Panc1 (cell line): ENCODE measurements around the gene TBC1D32. TPM values are rescaled to one million over a fixed set of nuclear protein-coding genes. Genes with fewer than 3 reads are reported as not detected.

Experiments
- ATAC-seq: fragments of 200-7000 bp; cut with Tn5 transposase; 2 replicates; pipeline ENCODE4 v1.9.1; 2020; ENCODE audit warnings: mild to moderate bottlenecking, moderate library complexity
- BruUV-seq: library from RNA; stranded (reverse); fragments of 400-500 nt; replicated peaks from 2 replicates; lab custom pipeline; 2021; lab: Mats Ljungman, UMichigan
- CTCF ChIA-PET: fragments of 300-600 bp; sonication (Branson Sonifier 250); formaldehyde crosslinking; loops from one replicate; lab custom pipeline; 2022; ENCODE audit warnings: antibody characterized with exemption; lab: Charles Lee
- POLR2A ChIA-PET: fragments of 300-600 bp; sonication (Branson Sonifier 250); formaldehyde crosslinking; loops from one replicate; lab custom pipeline; 2022; ENCODE audit warnings: antibody characterized with exemption; lab: Charles Lee
- DNase-seq: peaks from one replicate; pipeline ENCODE4 v3.0.0-alpha.2; 2010; ENCODE audit warnings: low read depth, low spot score
- H3K27ac ChIP-seq: 2 replicates; pipeline ENCODE4 v1.5.1; 2011; ENCODE audit warnings: mild to moderate bottlenecking, low read length, inconsistent platforms
- H3K27me3 ChIP-seq: fragments of 200-500 bp; sonication (Bioruptor generic); 2 replicates; pipeline ENCODE4 v1.6.0; 2014; ENCODE audit warnings: low read length, inconsistent platforms; ENCODE audit not compliant: control insufficient read depth, insufficient read depth
- H3K36me3 ChIP-seq: fragments of 200-500 bp; sonication (Bioruptor generic); 2 replicates; pipeline ENCODE4 v1.5.1; 2014; ENCODE audit warnings: inconsistent platforms, mild to moderate bottlenecking, low read length, moderate library complexity; ENCODE audit not compliant: control insufficient read depth, insufficient read depth
- H3K4me1 ChIP-seq: 2 replicates; pipeline ENCODE4 v1.5.1; 2011; ENCODE audit warnings: inconsistent platforms, mild to moderate bottlenecking, low read length, moderate library complexity; ENCODE audit not compliant: control insufficient read depth, insufficient read depth
- H3K4me3 ChIP-seq, 2 experiments: 2 replicates each; pipeline ENCODE4 v1.5.1; 2011 to 2012; ENCODE audit warnings: low read depth in 2 of 2, low read length in 2 of 2, mild to moderate bottlenecking in 2 of 2, inconsistent platforms in 1 of 2, moderate library complexity in 1 of 2
- H3K9me3 ChIP-seq: fragments of 200-500 bp; sonication (Bioruptor generic); 2 replicates; pipeline ENCODE4 v1.5.1; 2014; ENCODE audit warnings: low read depth, mild to moderate bottlenecking, inconsistent platforms, low read length, moderate library complexity; ENCODE audit not compliant: control insufficient read depth, insufficient read depth
- POLR2AphosphoS5 ChIP-seq: IDR thresholded peaks from 2 replicates; pipeline ENCODE4 v1.6.1; 2012; ENCODE audit warnings: mild to moderate bottlenecking, low read depth, low read length, moderate library complexity
- REST ChIP-seq, 2 experiments: IDR thresholded peaks; 2 replicates each; pipeline ENCODE4 v1.6.1; 2011 to 2012; ENCODE audit warnings: low read depth in 2 of 2, control low read depth in 1 of 2, low read length in 1 of 2, mild to moderate bottlenecking in 1 of 2, moderate library complexity in 1 of 2; ENCODE audit not compliant: insufficient read depth in 1 of 2
- SIN3A ChIP-seq: IDR thresholded peaks from 2 replicates; pipeline ENCODE4 v1.6.1; 2012; ENCODE audit warnings: low read depth, mild to moderate bottlenecking, low read length, moderate library complexity, borderline replicate concordance; ENCODE audit not compliant: insufficient read depth
- TCF7L2 ChIP-seq: IDR thresholded peaks from 2 replicates; pipeline ENCODE4 v1.6.1; 2011; ENCODE audit warnings: mild to moderate bottlenecking, low read depth, low read length, inconsistent platforms
- in situ Hi-C: cut with HindIII; loops from 2 replicates; pipeline ENCODE4 v1.10.0; 2016; ENCODE audit warnings: low sequenced_read_pairs, low pct_unique_long_range_greater_than_20kb
- intact Hi-C: fragments of 100-400 bp; cut with micrococcal nuclease; formaldehyde crosslinking; loops from one replicate; pipeline ENCODE4 v1.10.0; 2022; ENCODE audit not compliant: unreplicated experiment
- total RNA-seq: library from RNA; stranded (reverse); gene quantifications from one replicate; pipeline ENCODE4 v1.2.1, GENCODE V29; 2021; ENCODE audit not compliant: unreplicated experiment
- TF ChIP-seq, protein P1 (sequence below): fragments of 450-650 bp; IDR thresholded peaks from 2 replicates; pipeline ENCODE4 v1.5.1; 2017; ENCODE audit warnings: mild to moderate bottlenecking

Gene TBC1D32
- total RNA-seq, 1 experiment from 2014 or later = 15.8 TPM

DNA sequence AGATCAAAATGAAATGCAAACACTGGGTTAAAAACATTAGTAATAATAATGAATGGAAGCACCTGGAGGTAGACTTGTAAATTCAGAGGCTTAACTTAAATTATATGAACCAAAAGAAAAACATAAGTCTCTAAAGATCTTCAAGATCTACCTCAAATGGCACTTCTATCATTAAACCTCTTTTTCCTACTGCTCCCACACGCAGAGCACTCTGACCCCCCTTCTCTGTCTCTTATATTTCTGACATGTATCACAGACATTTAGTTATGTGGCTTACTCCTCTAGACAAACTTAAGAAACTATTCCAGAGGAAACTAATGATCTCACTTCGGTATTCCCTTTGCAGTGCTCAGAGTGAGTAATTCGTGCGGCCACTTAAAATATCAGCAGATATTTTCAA is 1.1 kb downstream of the TBC1D32 start:
- H3K4me3 ChIP-seq = peak overlapping the region; percentile 88 to 90
- H3K4me1 ChIP-seq = peaks cover 23% of the 10 kb centered on the region
- BruUV-seq = no TSS peak
- H3K27ac ChIP-seq = peak overlapping the region; percentile 96
- peak; percentile 32 for DNase-seq
- no peak for TF ChIP-seq SIN3A
- TF ChIP-seq REST (IDR thresholded peaks at IDR 0.05; ENCODE audit: insufficient read depth in 1 of 2, low read depth in 2 of 2, low read length in 1 of 2) = no peak
- TF ChIP-seq, protein P1, sequence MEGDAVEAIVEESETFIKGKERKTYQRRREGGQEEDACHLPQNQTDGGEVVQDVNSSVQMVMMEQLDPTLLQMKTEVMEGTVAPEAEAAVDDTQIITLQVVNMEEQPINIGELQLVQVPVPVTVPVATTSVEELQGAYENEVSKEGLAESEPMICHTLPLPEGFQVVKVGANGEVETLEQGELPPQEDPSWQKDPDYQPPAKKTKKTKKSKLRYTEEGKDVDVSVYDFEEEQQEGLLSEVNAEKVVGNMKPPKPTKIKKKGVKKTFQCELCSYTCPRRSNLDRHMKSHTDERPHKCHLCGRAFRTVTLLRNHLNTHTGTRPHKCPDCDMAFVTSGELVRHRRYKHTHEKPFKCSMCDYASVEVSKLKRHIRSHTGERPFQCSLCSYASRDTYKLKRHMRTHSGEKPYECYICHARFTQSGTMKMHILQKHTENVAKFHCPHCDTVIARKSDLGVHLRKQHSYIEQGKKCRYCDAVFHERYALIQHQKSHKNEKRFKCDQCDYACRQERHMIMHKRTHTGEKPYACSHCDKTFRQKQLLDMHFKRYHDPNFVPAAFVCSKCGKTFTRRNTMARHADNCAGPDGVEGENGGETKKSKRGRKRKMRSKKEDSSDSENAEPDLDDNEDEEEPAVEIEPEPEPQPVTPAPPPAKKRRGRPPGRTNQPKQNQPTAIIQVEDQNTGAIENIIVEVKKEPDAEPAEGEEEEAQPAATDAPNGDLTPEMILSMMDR = no peak
- no peak for TF ChIP-seq TCF7L2
- no peak for TF ChIP-seq POLR2AphosphoS5
- POLR2A ChIA-PET = no interaction called here
- no peaks in the 10 kb centered on the region for H3K9me3 ChIP-seq
- CTCF ChIA-PET = no interaction called here
- in situ Hi-C loops = no loop called here
- H3K27me3 ChIP-seq = no peaks in the 10 kb centered on the region
- intact Hi-C loops = no loop called here
- no peak for ATAC-seq
- H3K36me3 ChIP-seq = no peaks in the 10 kb centered on the region

- peak overlapping the region; percentile 37; the same call in 1 of the 2 replicates for H3K27ac ChIP-seq
- H3K27me3 ChIP-seq = no peaks in the 10 kb centered on the region
- no TSS peak for BruUV-seq
- H3K4me3 ChIP-seq = no peak overlapping the region
- no peak for TF ChIP-seq SIN3A
- TF ChIP-seq POLR2AphosphoS5 = no peak
- no peak for TF ChIP-seq REST (IDR thresholded peaks at IDR 0.05; ENCODE audit: insufficient read depth in 1 of 2, low read depth in 2 of 2, low read length in 1 of 2)
- in situ Hi-C loops (no loop called here), intact Hi-C loops (no loop called here)
- ChIA-PET POLR2A (no interaction called here), CTCF (no interaction called here)
- H3K36me3 ChIP-seq = no peaks in the 10 kb centered on the region
- H3K9me3 ChIP-seq = no peaks in the 10 kb centered on the region
- DNase-seq (no peak), ATAC-seq (no peak)
- H3K4me1 ChIP-seq = peaks cover 19% of the 10 kb centered on the region
Observed at GRCh38 chr6:121330516-121330915, 3.8 kb downstream of the TBC1D32 start.
